MM.1S (cell line): Measurements from ENCODE around the gene ZNF117.
"Not testable (repeated sequence)": the region's sequence is repeated elsewhere in the genome, so short reads cannot be mapped to it uniquely, and the experiment has no call there.

Source experiments
- DNase-seq: peaks from one replicate; pipeline ENCODE4 v3.0.0-alpha.2; 2015
- H2AFZ ChIP-seq: fragments of 300-600 bp; sonication (generic); 2 replicates; pipeline ENCODE4 v1.6.0; 2016; ENCODE audit warnings: antibody characterized with exemption, low read length
- H3F3A ChIP-seq: fragments of 300-600 bp; sonication (generic); 2 replicates; pipeline ENCODE4 v1.6.1; 2016; ENCODE audit warnings: mild to moderate bottlenecking, antibody characterized with exemption, low read length, moderate library complexity, mixed read lengths; ENCODE audit not compliant: insufficient read depth
- H3K27ac ChIP-seq: fragments of 300-600 bp; sonication (generic); 2 replicates; pipeline ENCODE4 v1.5.1; 2016; ENCODE audit warnings: mild to moderate bottlenecking, low read length
- H3K27me3 ChIP-seq: fragments of 300-600 bp; sonication (generic); replicated peaks from 2 replicates; pipeline ENCODE4 v1.6.0; 2016; ENCODE audit warnings: low read length; ENCODE audit not compliant: insufficient read depth
- H3K36me3 ChIP-seq: fragments of 300-600 bp; sonication (generic); replicated peaks from 2 replicates; pipeline ENCODE4 v1.6.1; 2016; ENCODE audit warnings: mild to moderate bottlenecking, low read length, mixed read lengths; ENCODE audit not compliant: insufficient read depth
- H3K4me1 ChIP-seq: fragments of 300-600 bp; sonication (generic); 2 replicates; pipeline ENCODE4 v1.6.1; 2016; ENCODE audit warnings: low read length, mixed read lengths
- H3K4me2 ChIP-seq: fragments of 300-600 bp; sonication (generic); 2 replicates; pipeline ENCODE4 v1.6.0; 2016; ENCODE audit warnings: low read depth, low read length
- H3K4me3 ChIP-seq: fragments of 300-600 bp; sonication (generic); 2 replicates; pipeline ENCODE4 v1.5.1; 2016; ENCODE audit warnings: low read length, mixed read lengths
- H3K79me2 ChIP-seq: fragments of 300-600 bp; sonication (generic); 2 replicates; pipeline ENCODE4 v1.6.1; 2016; ENCODE audit warnings: mixed run types, low read length, mixed read lengths
- H3K9ac ChIP-seq: fragments of 300-600 bp; sonication (generic); 2 replicates; pipeline ENCODE4 v1.6.1; 2016; ENCODE audit warnings: low read length, mixed read lengths
- H3K9me2 ChIP-seq: fragments of 300-600 bp; sonication (generic); replicated peaks from 2 replicates; pipeline ENCODE4 v1.6.1; 2016; ENCODE audit warnings: mild to moderate bottlenecking, low read length, mixed read lengths; ENCODE audit not compliant: insufficient read depth
- H3K9me3 ChIP-seq: fragments of 300-600 bp; sonication (generic); replicated peaks from 2 replicates; pipeline ENCODE4 v1.6.1; 2016; ENCODE audit warnings: mild to moderate bottlenecking, low read length, mixed read lengths; ENCODE audit not compliant: insufficient read depth
- H4K20me1 ChIP-seq: fragments of 300-600 bp; sonication (generic); 2 replicates; pipeline ENCODE4 v1.6.1; 2016; ENCODE audit warnings: mild to moderate bottlenecking, low read length, moderate library complexity, mixed read lengths; ENCODE audit not compliant: insufficient read depth
- EZH2 ChIP-seq: fragments of 300-600 bp; sonication (generic); optimal IDR thresholded peaks from 2 replicates; pipeline ENCODE3; 2017; ENCODE audit warnings: low read depth, mild to moderate bottlenecking, antibody characterized with exemption, low read length, mixed read lengths
- EZH2phosphoT487 ChIP-seq: fragments of 300-600 bp; sonication (generic); IDR thresholded peaks from 2 replicates; pipeline ENCODE4 v1.6.1; 2018; ENCODE audit warnings: antibody characterized with exemption, low read length
- TF ChIP-seq, protein P1 (sequence below): fragments of 300-600 bp; sonication (generic); IDR thresholded peaks from 2 replicates; pipeline ENCODE4 v1.5.1; 2016; ENCODE audit warnings: antibody characterized with exemption, low read length, mixed read lengths

The ZNF117 gene

DNA sequence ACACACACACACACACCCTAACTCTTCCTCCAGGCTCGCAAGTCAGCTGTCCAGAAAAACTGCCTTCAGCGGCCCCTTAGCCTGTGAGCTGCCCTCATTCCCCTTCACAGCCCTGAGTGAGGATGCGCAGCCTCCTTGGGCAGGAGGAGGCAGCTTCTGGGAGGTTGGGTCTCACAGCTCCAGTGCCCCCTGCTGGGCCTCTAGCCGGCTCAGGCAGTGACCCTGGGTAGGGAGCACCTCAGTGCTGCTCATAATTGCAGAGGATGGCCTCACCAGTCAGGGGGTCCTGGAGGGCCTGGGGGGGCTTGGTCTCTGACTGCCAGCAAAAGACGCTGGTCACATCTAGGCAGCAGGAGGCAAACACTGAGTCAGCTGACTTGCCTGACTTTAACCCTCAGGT lies 44.1 kb downstream of the ZNF117 start:
- DNase-seq, result no peak
- H3K4me2 ChIP-seq, result no peak overlapping the region
- H3K79me2 ChIP-seq, result no peaks in the 10 kb centered on the region
- no peak overlapping the region for H2AFZ ChIP-seq
- H3K4me3 ChIP-seq, result no peak overlapping the region
- H3K9me3 ChIP-seq, result no peaks in the 10 kb centered on the region
- no peaks in the 10 kb centered on the region for H3K4me1 ChIP-seq
- no peak overlapping the region for H3K9ac ChIP-seq
- TF ChIP-seq, protein P1, sequence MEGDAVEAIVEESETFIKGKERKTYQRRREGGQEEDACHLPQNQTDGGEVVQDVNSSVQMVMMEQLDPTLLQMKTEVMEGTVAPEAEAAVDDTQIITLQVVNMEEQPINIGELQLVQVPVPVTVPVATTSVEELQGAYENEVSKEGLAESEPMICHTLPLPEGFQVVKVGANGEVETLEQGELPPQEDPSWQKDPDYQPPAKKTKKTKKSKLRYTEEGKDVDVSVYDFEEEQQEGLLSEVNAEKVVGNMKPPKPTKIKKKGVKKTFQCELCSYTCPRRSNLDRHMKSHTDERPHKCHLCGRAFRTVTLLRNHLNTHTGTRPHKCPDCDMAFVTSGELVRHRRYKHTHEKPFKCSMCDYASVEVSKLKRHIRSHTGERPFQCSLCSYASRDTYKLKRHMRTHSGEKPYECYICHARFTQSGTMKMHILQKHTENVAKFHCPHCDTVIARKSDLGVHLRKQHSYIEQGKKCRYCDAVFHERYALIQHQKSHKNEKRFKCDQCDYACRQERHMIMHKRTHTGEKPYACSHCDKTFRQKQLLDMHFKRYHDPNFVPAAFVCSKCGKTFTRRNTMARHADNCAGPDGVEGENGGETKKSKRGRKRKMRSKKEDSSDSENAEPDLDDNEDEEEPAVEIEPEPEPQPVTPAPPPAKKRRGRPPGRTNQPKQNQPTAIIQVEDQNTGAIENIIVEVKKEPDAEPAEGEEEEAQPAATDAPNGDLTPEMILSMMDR, result no peak
- TF ChIP-seq EZH2, result no peak
- TF ChIP-seq EZH2phosphoT487, result no peak
- H3K27ac ChIP-seq, result no peak overlapping the region
- H3F3A ChIP-seq, result no peaks in the 10 kb centered on the region
- no peaks in the 10 kb centered on the region for H3K36me3 ChIP-seq
- H3K27me3 ChIP-seq, result no peaks in the 10 kb centered on the region
- H3K9me2 ChIP-seq, result no peaks in the 10 kb centered on the region
- no peaks in the 10 kb centered on the region for H4K20me1 ChIP-seq

DNA sequence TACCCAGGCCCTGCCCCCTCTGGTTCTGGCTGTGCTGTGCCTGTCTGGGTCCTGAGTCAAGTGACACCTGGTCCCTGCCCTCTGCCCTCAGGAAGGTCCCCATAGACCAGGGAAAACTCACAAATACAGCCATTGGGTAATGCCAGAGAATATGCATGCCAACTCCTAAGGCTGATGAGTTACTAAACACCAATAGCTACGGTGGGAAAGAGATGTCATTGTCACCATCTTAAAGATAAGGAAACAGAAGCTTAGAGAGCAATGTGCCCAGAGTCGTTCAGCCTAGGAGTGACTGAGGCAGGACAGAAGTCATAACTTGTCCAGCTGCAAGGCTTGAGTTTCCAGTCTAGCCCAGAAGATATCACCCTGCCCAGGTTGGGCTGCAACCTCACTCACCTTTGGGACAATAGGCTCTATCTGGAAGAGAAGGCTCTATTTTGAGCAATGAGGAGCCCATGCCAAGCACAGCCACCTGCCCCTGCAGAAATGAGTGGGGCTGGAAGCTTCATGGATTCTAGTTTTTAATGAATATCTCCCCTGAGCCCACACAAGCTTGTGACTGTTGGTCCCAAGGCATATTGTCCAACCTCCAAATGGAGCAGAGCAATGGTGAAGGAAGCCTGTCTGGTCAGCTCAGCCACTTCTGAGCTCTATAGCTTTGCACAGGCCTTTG lies 45.2 kb downstream of the ZNF117 start:
- Histone ChIP-seq H3F3A (no peaks in the 10 kb centered on the region), H3K79me2 (no peaks in the 10 kb centered on the region), H3K36me3 (no peaks in the 10 kb centered on the region), H3K4me1 (no peaks in the 10 kb centered on the region), H3K9me3 (no peaks in the 10 kb centered on the region), H3K9me2 (no peaks in the 10 kb centered on the region), H4K20me1 (no peaks in the 10 kb centered on the region), H3K9ac (no peak overlapping the region), H3K4me2 (no peak overlapping the region), H3K27me3 (no peaks in the 10 kb centered on the region), H2AFZ (no peak overlapping the region), H3K27ac (no peak overlapping the region), H3K4me3 (no peak overlapping the region)
- DNase-seq, result no peak
- TF ChIP-seq, protein P1, result no peak
- TF ChIP-seq EZH2 (no peak), EZH2phosphoT487 (no peak)

DNA sequence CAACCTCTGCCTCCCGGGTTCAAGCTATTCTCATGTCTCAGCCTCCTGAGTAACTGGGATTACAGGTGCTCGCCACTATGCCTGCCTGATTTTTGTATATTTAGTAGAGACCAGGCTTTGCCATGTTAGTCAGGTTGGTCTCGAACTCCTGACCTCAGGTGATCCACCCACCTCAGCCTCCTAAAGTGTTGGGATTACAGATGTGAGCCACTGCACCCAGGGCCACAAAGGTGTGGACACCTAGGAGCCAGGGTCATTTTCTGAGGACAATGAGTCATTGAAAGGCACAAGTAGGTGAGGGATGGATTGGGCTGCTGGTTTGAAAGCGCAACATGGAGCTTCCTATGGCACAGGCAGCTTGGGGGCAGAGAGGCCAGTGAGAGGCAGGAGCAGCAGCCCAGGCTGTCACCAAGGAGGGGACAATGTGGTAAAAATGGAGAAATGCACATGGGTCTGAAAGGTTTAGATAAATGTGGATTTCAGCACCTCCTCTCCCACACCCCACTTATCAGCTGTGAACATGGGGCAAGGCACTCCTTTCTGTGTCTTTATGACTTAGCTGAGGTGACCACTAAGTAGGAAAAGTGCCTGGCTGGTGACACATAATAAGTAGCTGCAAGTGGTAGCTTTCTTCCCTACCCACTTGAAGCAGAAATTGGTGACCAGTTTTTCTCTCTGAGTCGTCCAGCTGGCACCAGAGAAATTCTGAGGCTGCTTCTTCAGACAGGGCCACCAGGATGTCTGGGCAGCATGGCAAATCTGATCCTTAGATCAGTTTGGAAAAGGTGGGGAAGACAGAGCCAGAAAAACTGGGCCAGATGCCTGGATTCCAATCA lies 46.0 kb downstream of the ZNF117 start:
- not testable (repeated sequence) for H3F3A ChIP-seq, H3K9me2 ChIP-seq, H3K79me2 ChIP-seq, H2AFZ ChIP-seq, H3K9ac ChIP-seq, H3K27ac ChIP-seq, DNase-seq, H3K4me3 ChIP-seq, H3K4me1 ChIP-seq, H3K36me3 ChIP-seq, H3K4me2 ChIP-seq, H4K20me1 ChIP-seq, H3K9me3 ChIP-seq, H3K27me3 ChIP-seq

DNA sequence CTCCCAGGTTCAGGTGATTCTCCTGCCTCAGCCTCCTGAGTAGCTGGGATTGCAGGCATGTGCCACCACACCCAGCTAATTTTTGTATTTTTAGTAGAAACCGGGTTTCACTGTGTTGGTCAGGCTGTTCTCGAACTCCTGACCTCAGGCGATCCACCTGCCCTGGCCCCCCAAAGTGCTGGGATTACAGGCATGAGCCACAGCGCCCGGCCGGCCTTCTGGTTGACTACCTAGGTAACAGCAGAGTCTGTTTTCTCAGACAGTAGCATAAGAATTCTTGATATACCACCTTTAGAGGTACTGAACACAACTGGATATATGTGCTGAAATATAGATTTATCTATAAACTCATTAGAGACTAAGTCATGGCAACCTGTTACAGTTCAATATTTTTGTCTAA lies 50.8 kb downstream of the ZNF117 start:
- not testable (repeated sequence) for H3K9me3 ChIP-seq, H4K20me1 ChIP-seq, H3K36me3 ChIP-seq, H3K4me3 ChIP-seq, H3K4me1 ChIP-seq, DNase-seq, H2AFZ ChIP-seq, H3F3A ChIP-seq, H3K9me2 ChIP-seq, H3K27ac ChIP-seq, H3K4me2 ChIP-seq, H3K79me2 ChIP-seq, H3K9ac ChIP-seq, H3K27me3 ChIP-seq
